ENCODE results near the gene MYCBP2.

DNA sequence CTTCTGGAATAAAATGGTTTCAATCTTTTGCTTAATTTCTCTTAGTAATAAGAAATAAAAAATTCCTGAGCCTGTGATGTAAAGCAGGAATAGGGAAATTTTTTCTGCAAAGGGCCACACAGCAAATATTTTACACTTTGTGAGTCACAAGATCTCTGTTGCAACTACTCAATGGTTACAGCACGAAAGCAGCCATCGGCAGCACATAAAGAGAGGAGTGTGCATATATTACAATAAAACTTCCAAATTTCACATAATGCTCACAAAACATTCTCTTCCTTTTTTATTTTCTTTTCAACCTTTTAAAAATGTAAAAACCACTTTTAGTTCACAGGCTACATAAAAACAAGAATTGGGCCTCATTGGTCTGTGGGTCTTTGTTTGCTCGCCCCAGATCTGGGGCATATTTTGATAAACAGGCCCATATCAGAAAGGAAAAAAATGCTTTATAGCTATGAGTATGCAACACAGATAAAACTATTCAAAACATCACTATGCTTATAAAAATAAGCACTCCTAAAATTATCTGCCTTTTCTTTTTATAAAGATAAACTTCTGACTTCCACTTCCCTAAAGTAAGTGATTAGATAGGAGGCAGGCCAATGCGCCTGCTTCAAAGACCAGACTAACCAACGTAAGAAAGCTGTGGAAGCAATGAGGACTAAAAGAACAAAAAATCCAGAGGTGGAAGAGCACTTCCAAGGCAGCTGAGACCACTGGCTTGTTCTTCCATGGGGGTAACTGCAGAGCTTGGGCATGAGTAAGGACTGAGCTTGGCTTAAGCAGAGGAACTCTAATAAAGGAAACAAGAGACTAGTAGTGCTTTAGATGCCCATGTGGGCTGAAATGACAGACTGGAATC lies 26.5 kb downstream of the MYCBP2 start:
- TF ChIP-seq, protein P1, sequence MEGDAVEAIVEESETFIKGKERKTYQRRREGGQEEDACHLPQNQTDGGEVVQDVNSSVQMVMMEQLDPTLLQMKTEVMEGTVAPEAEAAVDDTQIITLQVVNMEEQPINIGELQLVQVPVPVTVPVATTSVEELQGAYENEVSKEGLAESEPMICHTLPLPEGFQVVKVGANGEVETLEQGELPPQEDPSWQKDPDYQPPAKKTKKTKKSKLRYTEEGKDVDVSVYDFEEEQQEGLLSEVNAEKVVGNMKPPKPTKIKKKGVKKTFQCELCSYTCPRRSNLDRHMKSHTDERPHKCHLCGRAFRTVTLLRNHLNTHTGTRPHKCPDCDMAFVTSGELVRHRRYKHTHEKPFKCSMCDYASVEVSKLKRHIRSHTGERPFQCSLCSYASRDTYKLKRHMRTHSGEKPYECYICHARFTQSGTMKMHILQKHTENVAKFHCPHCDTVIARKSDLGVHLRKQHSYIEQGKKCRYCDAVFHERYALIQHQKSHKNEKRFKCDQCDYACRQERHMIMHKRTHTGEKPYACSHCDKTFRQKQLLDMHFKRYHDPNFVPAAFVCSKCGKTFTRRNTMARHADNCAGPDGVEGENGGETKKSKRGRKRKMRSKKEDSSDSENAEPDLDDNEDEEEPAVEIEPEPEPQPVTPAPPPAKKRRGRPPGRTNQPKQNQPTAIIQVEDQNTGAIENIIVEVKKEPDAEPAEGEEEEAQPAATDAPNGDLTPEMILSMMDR (conservative IDR thresholded peaks at IDR 0.05), result no peak
- TF ChIP-seq EZH2 (IDR thresholded peaks at IDR 0.05; ENCODE audit: low read depth), result no peak
